GM20000 (cell line): ENCODE measurements around the gene AGT.

Experiments
- DNase-seq: peaks from one replicate; pipeline ENCODE4 v3.0.0; 2012; ENCODE audit warnings: low spot score
- CTCF ChIP-seq: IDR thresholded peaks from 2 replicates; pipeline ENCODE4 v1.5.1; 2012; ENCODE audit warnings: mild to moderate bottlenecking, control low read depth; ENCODE audit errors: extremely low read depth, missing control alignments

AGT gene

GRCh38 chr1:230698130-230698529 is 15.8 kb downstream of the AGT start:
- TF ChIP-seq CTCF: no peak
- DNase-seq: no peak

GRCh38 chr1:230696722-230697437 is 17.0 kb downstream of the AGT start:
- TF ChIP-seq CTCF: no peak
- DNase-seq: no peak

GRCh38 chr1:230696218-230696617 is 17.7 kb downstream of the AGT start:
- no peak for DNase-seq
- TF ChIP-seq CTCF: no peak

GRCh38 chr1:230694991-230695390 is 18.9 kb downstream of the AGT start:
- no peak for DNase-seq
- TF ChIP-seq CTCF: no peak

- DNase-seq: no peak
- no peak for TF ChIP-seq CTCF
Measured at GRCh38 chr1:230694464-230694863, 19.5 kb downstream of the AGT start.

GRCh38 chr1:230693777-230694176 is 20.1 kb downstream of the AGT start:
- no peak for TF ChIP-seq CTCF
- DNase-seq: no peak

GRCh38 chr1:230693221-230693620 is 20.7 kb downstream of the AGT start:
- DNase-seq: no peak
- no peak for TF ChIP-seq CTCF
